K562 (cell line): ENCODE measurements around the gene SLC2A9. TPM values are rescaled to one million over a fixed set of nuclear protein-coding genes. Genes with fewer than 3 reads are reported as not detected.

Experiments used
- ATAC-seq: fragments of 200-7000 bp; cut with Tn5 transposase; 3 replicates; pipeline ENCODE4 v1.9.1; 2020; ENCODE audit warnings: moderate library complexity
- BruUV-seq: library from RNA; stranded (reverse); fragments of 400-500 nt; replicated peaks from 2 replicates; lab custom pipeline; 2021; lab: Mats Ljungman, UMichigan
- CTCF ChIA-PET: fragments of 300-600 bp; formaldehyde crosslinking; extraction: SDS; loops from one replicate; lab custom pipeline; 2021; ENCODE audit warnings: low intra/inter-chr PET ratio; lab: Yijun Ruan, JAX
- POLR2A ChIA-PET: fragments of 300-600, 350-650 bp; sonication (Branson Sonifier 250); formaldehyde crosslinking; extraction: SDS; loops from one replicate; lab custom pipeline; 2021; ENCODE audit warnings: antibody characterized with exemption, inconsistent platforms; lab: Yijun Ruan, JAX
- DNase-seq, 4 experiments: peaks; one replicate each; pipeline versions ENCODE4 v3.0.0 to v3.0.0-alpha.2; 2011 to 2018; ENCODE audit warnings: low spot score in 3 of 4, mixed read lengths in 3 of 4; ENCODE audit errors: extremely low read depth in 1 of 4
- FAIRE-seq: peaks from 2 replicates; lab custom pipeline; 2011; peaks lifted over from hg19 to GRCh38; lab: Jason Lieb, UNC
- H2AFZ ChIP-seq: 2 replicates; pipeline ENCODE4 v1.6.0; 2011; ENCODE audit warnings: low read depth, low read length, control low read depth, inconsistent platforms
- H3K27ac ChIP-seq: fragments of 200-600 bp; 3 replicates; pipeline ENCODE4 v1.8.0; 2011; ENCODE audit warnings: low read depth, mild to moderate bottlenecking, control low read depth, inconsistent platforms, low read length, moderate library complexity, mixed read lengths; ENCODE audit errors: extremely low read depth
- H3K27me3 ChIP-seq, 2 experiments: fragments of 300-600 bp in 1 of 2; 2 replicates in 1 of 2; 3 replicates in 1 of 2; pipeline versions ENCODE4 v1.6.0 to v1.8.0; 2011; ENCODE audit warnings: inconsistent platforms in 2 of 2, low read length in 2 of 2, mild to moderate bottlenecking in 1 of 2, mixed read lengths in 1 of 2, moderate library complexity in 1 of 2; ENCODE audit not compliant: control insufficient read depth in 2 of 2, insufficient read depth in 2 of 2
- H3K36me3 ChIP-seq: fragments of 300-600 bp; 3 replicates; pipeline ENCODE4 v1.8.0; 2011; ENCODE audit warnings: mild to moderate bottlenecking, low read length, inconsistent platforms; ENCODE audit not compliant: control insufficient read depth, insufficient read depth
- H3K4me1 ChIP-seq, 2 experiments: fragments of 200-600 bp in 1 of 2; replicated peaks in 1 of 2; 2 replicates in 1 of 2; 3 replicates in 1 of 2; pipeline versions ENCODE4 v1.5.1 to v1.8.0; 2011; ENCODE audit warnings: inconsistent platforms in 2 of 2, low read length in 2 of 2, mild to moderate bottlenecking in 1 of 2, mixed read lengths in 1 of 2, moderate library complexity in 1 of 2; ENCODE audit not compliant: control insufficient read depth in 2 of 2, insufficient read depth in 2 of 2
- H3K4me2 ChIP-seq: 2 replicates; pipeline ENCODE4 v1.6.1; 2011; ENCODE audit warnings: low read length, control low read depth, inconsistent platforms, mixed read lengths; ENCODE audit not compliant: insufficient read depth
- H3K4me3 ChIP-seq: fragments of 200-600 bp; sonication (generic), shearing (Covaris generic); 2 replicates; pipeline ENCODE4 v1.5.1; 2016; ENCODE audit warnings: control low read depth, inconsistent platforms
- H3K79me2 ChIP-seq: fragments of 200-600 bp; 3 replicates; pipeline ENCODE4 v1.8.0; 2011; ENCODE audit warnings: low read length, inconsistent platforms; ENCODE audit not compliant: control insufficient read depth, insufficient read depth
- H3K9ac ChIP-seq, 2 experiments: 2 replicates each; pipeline versions ENCODE4 v1.6.0 to v1.6.1; 2011; ENCODE audit warnings: low read depth in 2 of 2, low read length in 2 of 2, control low read depth in 1 of 2, inconsistent platforms in 1 of 2, mild to moderate bottlenecking in 1 of 2, mixed read lengths in 1 of 2; ENCODE audit not compliant: insufficient read depth in 1 of 2
- H3K9me1 ChIP-seq: one replicate; pipeline ENCODE4 v1.6.0; 2011; ENCODE audit warnings: inconsistent platforms, mild to moderate bottlenecking, low read length, moderate library complexity; ENCODE audit not compliant: control insufficient read depth, insufficient read depth
- H3K9me3 ChIP-seq: replicated peaks from 2 replicates; pipeline ENCODE4 v1.5.1; 2011; ENCODE audit warnings: low read depth, low read length, inconsistent platforms; ENCODE audit not compliant: control insufficient read depth, insufficient read depth
- H4K20me1 ChIP-seq: replicated peaks from 2 replicates; pipeline ENCODE4 v1.6.1; 2011; ENCODE audit warnings: low read length, inconsistent platforms, mixed read lengths; ENCODE audit not compliant: control insufficient read depth, insufficient read depth
- WGBS: fragments of 100-300 bp; shearing (Covaris generic); methylation state at CpG from one replicate; pipeline ENCODE4 v1.1.6; 2016; ENCODE audit warnings: low coverage, mixed read lengths; ENCODE audit not compliant: insufficient coverage; ENCODE audit errors: missing lambda C conversion rate; 5-methylcytosine and 5-hydroxymethylcytosine counted together
- in situ Hi-C: fragments of 300-500 bp; cut with MboI; formaldehyde crosslinking; loops from 4 replicates; pipeline ENCODE4 v1.15.0; 2018; ENCODE audit warnings: inconsistent platforms, mixed read lengths
- intact Hi-C: fragments of 100-400 bp; cut with micrococcal nuclease; formaldehyde crosslinking; loops from 2 replicates; pipeline ENCODE4 v1.14.2; 2022
- polyA plus RNA-seq, 8 experiments: library from polyadenylated mRNA; depleted of rRNA in 4 of 8; stranded (reverse) in 5 of 8; unstranded in 3 of 8; fragments of >200 nt; fragmentation: Nextera tagmentation in 2 of 8; fragmentation: Illumina TruSeq in 1 of 8; extraction: Ambion mirVana in 2 of 8; extraction: Trizol in 1 of 8; gene quantifications; 2 replicates each; pipeline versions ENCODE4 v1.2.1 to v1.2.3, GENCODE V29; 2011 to 2014; ENCODE audit warnings: inconsistent platforms in 1 of 8, missing spikeins in 1 of 8
- total RNA-seq, 7 experiments: library from RNA; depleted of rRNA in 6 of 7; stranded (reverse); fragments of >200 nt in 6 of 7; fragmentation: Illumina TruSeq in 2 of 7; extraction: Trizol in 2 of 7; gene quantifications; 2 replicates each; pipeline versions ENCODE4 v1.2.1 to v1.2.3, GENCODE V29; 2011 to 2021; ENCODE audit warnings: low replicate concordance in 1 of 7
- TF ChIP-seq, protein P1 (sequence below): sonication (generic); formaldehyde crosslinking; IDR thresholded peaks from 2 replicates; pipeline ENCODE4 v1.8.0; 2022; ENCODE audit warnings: mild to moderate bottlenecking, missing genetic modification reagents

SLC2A9 gene
- total and polyA plus RNA-seq, 9 of the 15 experiments (the other 6 are each of a cell fraction or from before 2014, with no cell fraction given): 0.15 to 1.9 (median 0.76) TPM

GRCh38 chr4:9841072-9841471, 180.2 kb downstream of the SLC2A9 start:
- WGBS: 0% methylated on average over 2 of the region's 2 CpGs
- Histone ChIP-seq H3K4me1 (no peaks in the 10 kb centered on the region), H3K9me3 (no peaks in the 10 kb centered on the region), H3K27ac (no peak overlapping the region), H3K27me3 (no peaks in the 10 kb centered on the region; a peak in 2 of 5 replicates), H3K9me1 (no peaks in the 10 kb centered on the region), H3K9ac (no peak overlapping the region), H3K79me2 (no peaks in the 10 kb centered on the region), H3K4me3 (no peak overlapping the region), H2AFZ (no peak overlapping the region), H3K36me3 (no peaks in the 10 kb centered on the region), H3K4me2 (no peak overlapping the region), H4K20me1 (no peaks in the 10 kb centered on the region)
- no peak for FAIRE-seq
- POLR2A ChIA-PET: no interaction called here
- in situ Hi-C loops (no loop called here), intact Hi-C loops (no loop called here)
- DNase-seq: no peak
- no TSS peak for BruUV-seq
- TF ChIP-seq, protein P1, sequence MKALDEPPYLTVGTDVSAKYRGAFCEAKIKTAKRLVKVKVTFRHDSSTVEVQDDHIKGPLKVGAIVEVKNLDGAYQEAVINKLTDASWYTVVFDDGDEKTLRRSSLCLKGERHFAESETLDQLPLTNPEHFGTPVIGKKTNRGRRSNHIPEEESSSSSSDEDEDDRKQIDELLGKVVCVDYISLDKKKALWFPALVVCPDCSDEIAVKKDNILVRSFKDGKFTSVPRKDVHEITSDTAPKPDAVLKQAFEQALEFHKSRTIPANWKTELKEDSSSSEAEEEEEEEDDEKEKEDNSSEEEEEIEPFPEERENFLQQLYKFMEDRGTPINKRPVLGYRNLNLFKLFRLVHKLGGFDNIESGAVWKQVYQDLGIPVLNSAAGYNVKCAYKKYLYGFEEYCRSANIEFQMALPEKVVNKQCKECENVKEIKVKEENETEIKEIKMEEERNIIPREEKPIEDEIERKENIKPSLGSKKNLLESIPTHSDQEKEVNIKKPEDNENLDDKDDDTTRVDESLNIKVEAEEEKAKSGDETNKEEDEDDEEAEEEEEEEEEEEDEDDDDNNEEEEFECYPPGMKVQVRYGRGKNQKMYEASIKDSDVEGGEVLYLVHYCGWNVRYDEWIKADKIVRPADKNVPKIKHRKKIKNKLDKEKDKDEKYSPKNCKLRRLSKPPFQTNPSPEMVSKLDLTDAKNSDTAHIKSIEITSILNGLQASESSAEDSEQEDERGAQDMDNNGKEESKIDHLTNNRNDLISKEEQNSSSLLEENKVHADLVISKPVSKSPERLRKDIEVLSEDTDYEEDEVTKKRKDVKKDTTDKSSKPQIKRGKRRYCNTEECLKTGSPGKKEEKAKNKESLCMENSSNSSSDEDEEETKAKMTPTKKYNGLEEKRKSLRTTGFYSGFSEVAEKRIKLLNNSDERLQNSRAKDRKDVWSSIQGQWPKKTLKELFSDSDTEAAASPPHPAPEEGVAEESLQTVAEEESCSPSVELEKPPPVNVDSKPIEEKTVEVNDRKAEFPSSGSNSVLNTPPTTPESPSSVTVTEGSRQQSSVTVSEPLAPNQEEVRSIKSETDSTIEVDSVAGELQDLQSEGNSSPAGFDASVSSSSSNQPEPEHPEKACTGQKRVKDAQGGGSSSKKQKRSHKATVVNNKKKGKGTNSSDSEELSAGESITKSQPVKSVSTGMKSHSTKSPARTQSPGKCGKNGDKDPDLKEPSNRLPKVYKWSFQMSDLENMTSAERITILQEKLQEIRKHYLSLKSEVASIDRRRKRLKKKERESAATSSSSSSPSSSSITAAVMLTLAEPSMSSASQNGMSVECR (CRISPR knock-in tag): no peak
- CTCF ChIA-PET: no interaction called here
- ATAC-seq: no peak
